ENCODE results near the gene CPA2.
"Not testable (repeated sequence)": the region's sequence is repeated elsewhere in the genome, so short reads cannot be mapped to it uniquely, and the experiment has no call there.

CPA2 gene

GRCh38 chr7:130319541-130319940 lies 52.9 kb downstream of the CPA2 start:
- DNase-seq, result no peak

DNA sequence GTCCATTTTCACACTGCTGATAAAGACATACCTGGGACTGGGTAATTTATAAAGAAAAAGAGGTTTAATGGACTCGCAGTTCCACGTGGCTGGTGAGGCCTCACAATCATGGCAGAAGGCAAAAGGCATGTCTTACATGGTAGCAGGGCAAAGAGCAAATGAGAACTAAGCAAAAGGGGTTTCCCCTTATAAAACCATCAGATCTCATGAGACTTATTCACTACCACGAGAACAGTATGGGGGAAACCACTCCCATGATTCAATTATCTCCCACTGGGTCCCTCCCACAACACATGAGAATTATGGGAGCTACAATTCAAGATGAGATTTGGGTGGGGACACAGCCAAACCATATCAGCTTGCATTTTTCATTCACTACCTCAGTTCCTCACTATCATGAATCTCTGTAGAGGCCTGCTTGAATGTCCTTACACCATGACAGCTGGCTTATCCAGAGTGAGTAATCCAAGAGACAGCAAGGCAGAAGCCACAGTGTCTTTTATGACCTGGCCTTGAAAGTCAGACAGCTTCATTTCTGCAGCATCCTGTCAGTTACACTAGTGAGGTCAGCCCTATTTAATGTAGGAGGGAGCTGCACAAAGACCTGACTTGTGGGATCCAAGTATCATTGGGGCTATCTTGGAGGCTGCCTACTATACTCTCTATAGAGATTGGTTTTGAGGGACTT lies 55.0 kb downstream of the CPA2 start:
- not testable (repeated sequence) for DNase-seq

DNA sequence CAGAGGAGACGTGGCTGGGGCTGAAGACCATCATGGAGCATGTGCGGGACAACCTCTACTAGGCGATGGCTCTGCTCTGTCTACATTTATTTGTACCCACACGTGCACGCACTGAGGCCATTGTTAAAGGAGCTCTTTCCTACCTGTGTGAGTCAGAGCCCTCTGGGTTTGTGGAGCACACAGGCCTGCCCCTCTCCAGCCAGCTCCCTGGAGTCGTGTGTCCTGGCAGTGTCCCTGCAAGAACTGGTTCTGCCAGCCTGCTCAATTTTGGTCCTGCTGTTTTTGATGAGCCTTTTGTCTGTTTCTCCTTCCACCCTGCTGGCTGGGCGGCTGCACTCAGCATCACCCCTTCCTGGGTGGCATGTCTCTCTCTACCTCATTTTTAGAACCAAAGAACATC lies 56.0 kb downstream of the CPA2 start:
- no peak for DNase-seq

GRCh38 chr7:130324306-130324943 lies 57.8 kb downstream of the CPA2 start:
- no peak for DNase-seq

GRCh38 chr7:130329681-130330080 lies 63.0 kb downstream of the CPA2 start:
- DNase-seq, result no peak

DNA sequence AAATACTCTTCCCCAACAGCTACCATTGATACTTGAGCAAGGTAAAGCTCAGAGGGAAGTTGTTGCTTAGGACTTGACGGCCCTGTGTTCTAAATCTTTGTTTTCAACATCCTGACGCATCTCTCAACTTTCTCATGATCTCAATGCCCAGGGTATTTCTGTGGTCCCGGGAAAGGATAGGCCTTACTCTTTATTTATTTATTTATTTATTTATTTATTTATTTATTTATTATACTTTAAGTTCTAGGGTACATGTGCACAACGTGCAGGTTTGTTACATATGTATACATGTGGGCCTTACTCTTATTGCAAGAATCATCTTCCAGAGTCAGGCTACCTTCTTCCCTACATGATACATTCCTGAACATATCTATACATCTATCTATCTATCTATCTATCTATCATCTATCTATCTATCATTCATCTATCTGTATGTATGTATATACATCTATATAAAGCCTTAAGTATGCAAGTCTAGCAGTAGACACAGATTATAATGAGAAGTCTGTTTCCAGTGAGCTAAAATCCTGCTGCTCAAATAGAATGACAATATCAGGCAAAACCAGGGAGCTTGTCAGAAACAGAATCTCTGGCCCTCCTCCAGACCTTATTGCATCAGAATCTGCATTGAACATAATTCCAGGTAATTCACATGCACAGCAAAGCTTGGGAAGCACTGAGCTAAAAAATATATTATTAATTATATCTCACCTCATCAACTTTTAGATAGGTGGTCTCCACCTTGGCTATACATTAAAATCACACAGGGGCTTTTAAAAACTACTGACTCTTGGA lies 65.8 kb downstream of the CPA2 start:
- DNase-seq, result no peak

DNA sequence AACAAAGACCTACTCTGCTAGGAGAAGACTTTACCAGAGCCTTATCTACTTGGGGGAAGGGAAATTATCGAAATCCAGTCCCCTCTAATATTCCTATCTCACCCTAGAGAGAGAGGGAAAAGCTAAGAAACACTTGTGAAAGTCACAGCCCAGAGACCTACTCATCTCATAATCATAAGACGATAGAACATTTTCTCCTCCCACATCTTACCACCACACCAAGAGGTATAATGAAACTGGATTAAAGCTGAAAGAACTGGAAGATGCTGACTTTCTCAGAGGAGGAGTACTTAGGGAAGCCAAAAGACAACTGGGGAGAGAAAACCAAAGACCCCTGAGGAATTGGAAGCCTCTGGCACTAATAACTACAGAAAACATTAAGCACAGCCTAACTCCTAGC lies 67.2 kb downstream of the CPA2 start:
- DNase-seq, result no peak

DNA sequence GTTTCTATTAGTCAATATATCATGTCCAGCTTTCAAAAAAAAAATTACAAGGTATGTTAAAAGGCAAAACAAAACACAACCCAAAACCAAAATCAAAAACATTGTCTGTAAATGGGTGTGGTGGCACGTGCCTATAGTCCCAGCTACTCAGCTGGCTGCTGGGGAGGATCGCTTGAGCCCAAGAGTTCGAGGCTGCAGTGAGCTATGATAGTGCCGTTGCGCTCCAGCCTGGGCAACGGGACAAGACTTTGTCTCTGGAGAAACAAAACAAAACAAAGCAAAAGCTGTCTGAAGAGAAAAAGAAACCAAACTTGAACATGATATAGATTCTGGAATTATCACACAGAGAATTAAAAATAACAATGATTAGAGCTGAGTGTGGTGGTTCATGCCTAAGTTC lies 67.6 kb downstream of the CPA2 start:
- no peak for DNase-seq

DNA sequence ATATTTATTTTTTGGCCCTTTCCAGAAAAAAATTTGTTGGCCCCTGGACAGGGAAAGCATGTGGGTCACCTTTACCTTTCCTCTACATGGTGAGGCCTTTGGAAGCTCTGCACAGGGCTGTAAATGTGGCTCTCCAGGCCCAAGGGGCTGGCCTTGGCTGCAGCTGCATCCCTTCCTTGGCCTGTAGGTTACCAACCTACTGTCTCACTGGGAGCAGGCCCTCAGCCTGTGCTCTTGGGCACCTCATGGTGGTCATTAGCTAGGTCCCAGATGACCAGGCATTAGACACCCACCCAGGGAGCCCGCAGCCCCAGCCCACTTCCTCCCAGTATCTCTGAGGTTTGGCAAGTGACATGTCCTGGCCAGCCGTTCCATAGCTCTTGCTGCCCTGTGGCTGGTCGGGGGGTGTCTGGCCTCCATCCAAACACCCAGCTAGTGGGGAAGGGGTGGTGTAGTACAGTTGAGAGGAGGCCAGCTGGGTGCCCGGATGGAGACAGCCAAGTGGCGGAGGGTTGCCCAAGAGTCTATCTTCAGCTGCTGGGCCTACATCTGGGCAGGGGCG lies 70.8 kb downstream of the CPA2 start:
- DNase-seq, result no peak

DNA sequence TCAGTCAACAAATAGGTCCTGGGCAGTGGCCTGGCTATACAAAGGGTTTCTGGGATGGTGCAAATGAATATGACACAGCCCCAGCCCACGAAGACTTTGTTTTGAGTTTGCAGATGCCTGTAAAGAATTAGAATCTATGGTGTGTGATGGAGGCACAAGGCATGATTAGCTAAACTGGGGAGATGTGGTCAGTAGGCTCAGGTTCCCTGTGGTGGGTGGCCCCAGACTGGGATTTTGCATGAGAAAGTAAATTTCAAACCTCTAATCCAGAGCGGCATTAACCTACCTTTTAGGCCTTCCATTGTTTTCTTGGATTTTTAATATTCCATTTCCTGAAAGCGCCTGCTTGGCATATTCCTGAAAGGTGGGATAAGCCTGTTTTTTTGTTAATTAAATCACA lies 71.6 kb downstream of the CPA2 start:
- no peak for DNase-seq
